K562 (cell line): ENCODE data around the gene MXI1. TPM values are rescaled to one million over a fixed set of nuclear protein-coding genes. Genes with fewer than 3 reads are reported as not detected.
A peak's percentile ranks its signal among the peaks of the same experiment; 100 is the strongest.

Experiments used
- ATF1 ChIP-seq, 2 experiments: fragments of 450-650 bp in 1 of 2; IDR thresholded peaks; 2 replicates each; pipeline ENCODE4 v1.6.1; 2016; ENCODE audit warnings: missing compliant biosample characterization in 1 of 2, missing genetic modification characterization in 1 of 2
- CSDE1 ChIP-seq, 2 experiments: fragments of 450-650 bp; IDR thresholded peaks; 2 replicates each; pipeline ENCODE4 v1.6.1; 2016; ENCODE audit warnings: mild to moderate bottlenecking in 1 of 2
- EHMT2 ChIP-seq: fragments of 450-650 bp; IDR thresholded peaks from 2 replicates; pipeline ENCODE4 v1.6.1; 2018; ENCODE audit warnings: antibody characterized with exemption
- MTA3 ChIP-seq: fragments of 450-650 bp; formaldehyde crosslinking; IDR thresholded peaks from 2 replicates; pipeline ENCODE4 v1.6.1; 2017; ENCODE audit warnings: mild to moderate bottlenecking, borderline replicate concordance
- MTF1 ChIP-seq: fragments of 250-450 bp; sonication (Bioruptor Pico); IDR thresholded peaks from 2 replicates; pipeline ENCODE4 v1.9.0; 2021; ENCODE audit warnings: moderate library complexity, mild to moderate bottlenecking, inconsistent platforms, borderline replicate concordance
- MYNN ChIP-seq, 2 experiments: sonication (generic); formaldehyde crosslinking in 1 of 2; IDR thresholded peaks; 2 replicates each; pipeline versions ENCODE4 v1.5.0 to v1.6.1; 2016 to 2020; ENCODE audit warnings: antibody characterized with exemption in 1 of 2, missing genetic modification reagents in 1 of 2
- PCBP2 ChIP-seq: fragments of 200-400 bp; formaldehyde crosslinking; IDR thresholded peaks from 2 replicates; pipeline ENCODE4 v1.6.1; 2018; ENCODE audit warnings: low read length, low read depth, mild to moderate bottlenecking, moderate library complexity; ENCODE audit not compliant: poor library complexity, severe bottlenecking
- RBBP5 ChIP-seq: fragments of 200-600 bp; sonication (generic); IDR thresholded peaks from 2 replicates; pipeline ENCODE4 v1.6.1; 2012; ENCODE audit warnings: borderline replicate concordance, mild to moderate bottlenecking, low read length, control low read depth, inconsistent platforms; ENCODE audit not compliant: insufficient read depth, poor library complexity, severe bottlenecking
- RUNX1 ChIP-seq: sonication (generic); IDR thresholded peaks from 2 replicates; pipeline ENCODE4 v1.6.1; 2016; ENCODE audit warnings: antibody characterized with exemption, low read depth
- SAFB2 ChIP-seq: fragments of 200-400 bp; formaldehyde crosslinking; IDR thresholded peaks from 2 replicates; pipeline ENCODE4 v1.6.1; 2018; ENCODE audit warnings: borderline replicate concordance, low read length, low read depth, moderate library complexity; ENCODE audit not compliant: severe bottlenecking
- TARDBP ChIP-seq: fragments of 450-650 bp; IDR thresholded peaks from 2 replicates; pipeline ENCODE4 v1.6.1; 2016
- TFAM ChIP-seq: fragments of 250-450 bp; sonication (Bioruptor Pico); conservative IDR thresholded peaks from 2 replicates; pipeline ENCODE4 v1.5.0; 2021; ENCODE audit warnings: mild to moderate bottlenecking, moderate library complexity
- U2AF2 ChIP-seq: fragments of 200-400 bp; formaldehyde crosslinking; optimal IDR thresholded peaks from 2 replicates; pipeline ENCODE3; 2017; ENCODE audit warnings: low read depth, mild to moderate bottlenecking, low read length
- ZNF232 ChIP-seq: sonication (generic); formaldehyde crosslinking; IDR thresholded peaks from 2 replicates; pipeline ENCODE4 v1.8.0; 2022; ENCODE audit warnings: mild to moderate bottlenecking, missing genetic modification reagents
- ZNF589 ChIP-seq: fragments of 200-800 bp; sonication (Bioruptor generic); IDR thresholded peaks from 2 replicates; pipeline ENCODE4 v1.6.1; 2016; ENCODE audit warnings: low read depth, missing genetic modification characterization, missing compliant biosample characterization
- ZNF668 ChIP-seq: fragments of 250-450 bp; sonication (Bioruptor Pico); IDR thresholded peaks from 2 replicates; pipeline ENCODE4 v1.8.0; 2022; ENCODE audit warnings: mild to moderate bottlenecking, inconsistent platforms
- ZNF79 ChIP-seq: fragments of 250-450 bp; sonication (Bioruptor Pico); IDR thresholded peaks from 2 replicates; pipeline ENCODE4 v1.4.0; 2020; ENCODE audit warnings: low read depth, mild to moderate bottlenecking, moderate library complexity
- polyA plus RNA-seq, 8 experiments: library from polyadenylated mRNA; depleted of rRNA in 4 of 8; stranded (reverse) in 5 of 8; unstranded in 3 of 8; fragments of >200 nt; fragmentation: Nextera tagmentation in 2 of 8; fragmentation: Illumina TruSeq in 1 of 8; extraction: Ambion mirVana in 2 of 8; extraction: Trizol in 1 of 8; gene quantifications; 2 replicates each; pipeline versions ENCODE4 v1.2.1 to v1.2.3, GENCODE V29; 2011 to 2014; ENCODE audit warnings: inconsistent platforms in 1 of 8, missing spikeins in 1 of 8
- total RNA-seq, 7 experiments: library from RNA; depleted of rRNA in 6 of 7; stranded (reverse); fragments of >200 nt in 6 of 7; fragmentation: Illumina TruSeq in 2 of 7; extraction: Trizol in 2 of 7; gene quantifications; 2 replicates each; pipeline versions ENCODE4 v1.2.1 to v1.2.3, GENCODE V29; 2011 to 2021; ENCODE audit warnings: low replicate concordance in 1 of 7
- TF ChIP-seq, protein P1 (sequence below): fragments of 250-450 bp; sonication (Bioruptor Pico); IDR thresholded peaks from 2 replicates; pipeline ENCODE4 v1.8.0; 2022; ENCODE audit warnings: inconsistent platforms, mild to moderate bottlenecking, moderate library complexity, borderline replicate concordance
- TF ChIP-seq, protein P2 (sequence below): fragments of 250-450 bp; sonication (Bioruptor Pico); IDR thresholded peaks from 2 replicates; pipeline ENCODE4 v1.5.0; 2021; ENCODE audit warnings: mild to moderate bottlenecking, moderate library complexity
- TF ChIP-seq, protein P3 (sequence below): fragments of 150-350 bp; conservative IDR thresholded peaks from 2 replicates; pipeline ENCODE4 v1.6.1; 2014; ENCODE audit warnings: low read length

MXI1 gene
- total and polyA plus RNA-seq, 9 of the 15 experiments (the other 6 are each of a cell fraction or from before 2014, with no cell fraction given), result 9.1 to 23.7 (median 14.8) TPM

DNA sequence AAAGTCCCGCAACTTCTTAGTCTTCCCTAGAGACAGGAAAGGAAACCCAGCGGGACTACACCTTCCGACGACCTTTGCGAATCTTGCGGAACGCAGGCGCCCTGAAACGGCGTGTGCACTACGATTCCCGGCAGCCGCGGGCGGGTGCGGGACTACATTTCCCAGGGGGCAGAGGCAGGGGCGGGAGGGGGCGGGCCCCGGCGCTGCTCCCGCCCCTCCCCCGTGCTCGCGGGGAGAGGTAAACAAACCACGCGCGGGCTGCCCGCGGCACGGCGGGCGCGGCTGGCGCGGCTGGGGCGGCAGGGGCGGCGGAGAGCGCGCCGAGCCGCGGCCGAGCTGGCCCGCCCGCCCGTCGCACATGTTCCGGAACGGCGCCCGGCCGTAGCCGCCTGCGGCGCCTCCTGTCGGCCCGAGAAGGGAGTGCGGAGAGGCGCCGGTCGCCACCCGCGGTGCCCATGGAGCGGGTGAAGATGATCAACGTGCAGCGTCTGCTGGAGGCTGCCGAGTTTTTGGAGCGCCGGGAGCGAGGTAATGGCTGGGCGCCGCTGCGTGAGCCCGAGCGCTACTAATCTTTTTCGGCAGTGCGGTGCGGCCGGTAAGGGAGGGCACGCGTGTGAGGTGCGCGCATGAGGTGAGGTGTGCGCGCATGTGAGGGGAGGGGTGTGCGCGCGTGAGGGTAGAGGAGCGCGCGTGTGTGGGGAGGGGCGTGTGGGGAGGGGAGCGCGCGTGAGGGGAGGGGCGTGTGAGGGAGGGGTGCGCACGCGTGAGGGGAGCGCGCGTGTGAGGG lies 18.5 kb downstream of the MXI1 start (continued):
- peak; percentile 32 for TF ChIP-seq RBBP5
- TF ChIP-seq ZNF232 (CRISPR knock-in tag), result no peak
- TF ChIP-seq CSDE1 (IDR thresholded peaks at IDR 0.05), result no peak
- TF ChIP-seq, protein P1, sequence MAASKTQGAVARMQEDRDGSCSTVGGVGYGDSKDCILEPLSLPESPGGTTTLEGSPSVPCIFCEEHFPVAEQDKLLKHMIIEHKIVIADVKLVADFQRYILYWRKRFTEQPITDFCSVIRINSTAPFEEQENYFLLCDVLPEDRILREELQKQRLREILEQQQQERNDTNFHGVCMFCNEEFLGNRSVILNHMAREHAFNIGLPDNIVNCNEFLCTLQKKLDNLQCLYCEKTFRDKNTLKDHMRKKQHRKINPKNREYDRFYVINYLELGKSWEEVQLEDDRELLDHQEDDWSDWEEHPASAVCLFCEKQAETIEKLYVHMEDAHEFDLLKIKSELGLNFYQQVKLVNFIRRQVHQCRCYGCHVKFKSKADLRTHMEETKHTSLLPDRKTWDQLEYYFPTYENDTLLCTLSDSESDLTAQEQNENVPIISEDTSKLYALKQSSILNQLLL, result no peak
- no peak for TF ChIP-seq PCBP2
- TF ChIP-seq ZNF79 (CRISPR knock-in tag), result no peak
- TF ChIP-seq MYNN (IDR thresholded peaks at IDR 0.05), result peak; percentile 11
- TF ChIP-seq MYNN (CRISPR knock-in tag; IDR thresholded peaks at IDR 0.05), result no peak
- TF ChIP-seq U2AF2, result no peak
- TF ChIP-seq, protein P2, sequence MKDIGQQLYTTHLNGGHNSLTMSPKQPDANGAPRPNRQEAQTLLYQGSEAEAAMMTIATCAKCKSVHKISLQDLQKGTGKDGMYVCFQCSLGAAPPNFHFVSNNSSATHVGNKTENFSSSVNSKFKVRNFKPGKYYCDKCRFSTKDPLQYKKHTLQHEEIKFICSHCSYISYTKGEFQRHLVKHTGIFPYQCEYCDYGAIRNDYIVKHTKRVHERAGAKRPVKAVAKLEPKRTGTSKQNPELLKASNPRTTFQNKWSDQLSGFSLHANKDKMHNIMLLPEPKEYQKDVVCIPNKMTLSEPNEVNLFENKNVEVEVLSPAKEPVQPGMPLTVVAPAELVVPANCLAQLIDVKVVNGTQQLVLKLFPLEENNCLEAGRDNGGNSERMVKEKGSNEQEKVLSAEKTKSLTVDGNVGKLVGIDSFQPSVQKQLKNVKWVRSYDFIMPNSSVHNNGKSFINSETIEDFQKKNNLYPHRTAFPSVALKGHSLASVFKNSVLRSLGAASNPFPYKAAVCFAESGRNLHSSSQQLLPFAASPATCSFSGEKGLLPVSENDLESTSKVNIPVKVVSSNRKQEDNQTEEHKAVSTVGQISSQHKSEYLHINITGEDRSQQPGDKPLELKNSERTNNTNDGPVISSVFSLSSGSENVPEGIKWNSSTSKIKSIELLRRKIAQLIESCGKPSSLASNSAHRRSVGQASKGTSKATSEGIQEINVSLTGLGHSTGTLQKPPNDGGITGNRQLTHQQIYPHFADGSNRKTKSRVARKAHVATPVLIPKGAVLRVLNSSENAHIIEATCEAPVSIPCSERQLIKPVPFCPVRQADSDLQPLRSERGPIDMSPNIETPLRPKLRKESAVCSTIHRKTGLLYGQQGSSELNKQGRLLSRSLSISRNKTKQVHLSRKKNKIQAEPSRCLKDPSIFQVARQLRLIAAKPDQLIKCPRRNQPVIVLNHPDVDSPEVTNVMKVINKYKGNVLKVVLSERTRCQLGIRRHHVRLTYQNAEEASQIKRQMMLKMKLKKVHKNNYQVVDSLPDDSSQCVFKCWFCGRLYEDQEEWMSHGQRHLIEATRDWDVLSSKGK, result no peak
- 0 out of 2 replicates have a peak, but pooled peaks have one; percentile 38 for TF ChIP-seq ATF1 (CRISPR knock-in tag; IDR thresholded peaks at IDR 0.05)
- peak; percentile 69; the same call in 1 of the 2 replicates for TF ChIP-seq ATF1 (tag; IDR thresholded peaks at IDR 0.05)
- TF ChIP-seq TARDBP, result no peak
- no peak for TF ChIP-seq SAFB2
- TF ChIP-seq RUNX1, result no peak
- peak; percentile 28; the same call in 1 of the 2 replicates for TF ChIP-seq MTA3
- TF ChIP-seq EHMT2, result no peak
- peak; percentile 10; the same call in 1 of the 2 replicates for TF ChIP-seq ZNF589 (CRISPR knock-in tag)
- no peak for TF ChIP-seq MTF1 (CRISPR knock-in tag)
- TF ChIP-seq ZNF668 (CRISPR knock-in tag), result no peak
- TF ChIP-seq, protein P3, sequence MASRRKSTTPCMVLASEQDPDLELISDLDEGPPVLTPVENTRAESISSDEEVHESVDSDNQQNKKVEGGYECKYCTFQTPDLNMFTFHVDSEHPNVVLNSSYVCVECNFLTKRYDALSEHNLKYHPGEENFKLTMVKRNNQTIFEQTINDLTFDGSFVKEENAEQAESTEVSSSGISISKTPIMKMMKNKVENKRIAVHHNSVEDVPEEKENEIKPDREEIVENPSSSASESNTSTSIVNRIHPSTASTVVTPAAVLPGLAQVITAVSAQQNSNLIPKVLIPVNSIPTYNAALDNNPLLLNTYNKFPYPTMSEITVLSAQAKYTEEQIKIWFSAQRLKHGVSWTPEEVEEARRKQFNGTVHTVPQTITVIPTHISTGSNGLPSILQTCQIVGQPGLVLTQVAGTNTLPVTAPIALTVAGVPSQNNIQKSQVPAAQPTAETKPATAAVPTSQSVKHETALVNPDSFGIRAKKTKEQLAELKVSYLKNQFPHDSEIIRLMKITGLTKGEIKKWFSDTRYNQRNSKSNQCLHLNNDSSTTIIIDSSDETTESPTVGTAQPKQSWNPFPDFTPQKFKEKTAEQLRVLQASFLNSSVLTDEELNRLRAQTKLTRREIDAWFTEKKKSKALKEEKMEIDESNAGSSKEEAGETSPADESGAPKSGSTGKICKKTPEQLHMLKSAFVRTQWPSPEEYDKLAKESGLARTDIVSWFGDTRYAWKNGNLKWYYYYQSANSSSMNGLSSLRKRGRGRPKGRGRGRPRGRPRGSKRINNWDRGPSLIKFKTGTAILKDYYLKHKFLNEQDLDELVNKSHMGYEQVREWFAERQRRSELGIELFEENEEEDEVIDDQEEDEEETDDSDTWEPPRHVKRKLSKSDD, result no peak
- no peak for TF ChIP-seq TFAM
